Fibroblast of the aortic adventitia (primary cell): Measurements from ENCODE around the gene MAPKAPK5. TPM values are rescaled to one million over a fixed set of nuclear protein-coding genes. Genes with fewer than 3 reads are reported as not detected.
"Not testable (repeated sequence)": the region's sequence is repeated elsewhere in the genome, so short reads cannot be mapped to it uniquely, and the experiment has no call there.

ENCODE experiments used
- DNase-seq: peaks from one replicate; pipeline ENCODE4 v3.0.0-alpha.2; 2010; ENCODE audit warnings: low read depth
- H3K4me3 ChIP-seq: 2 replicates; pipeline ENCODE4 v1.5.1; 2011; ENCODE audit warnings: low read depth, mild to moderate bottlenecking, control low read depth, low read length, moderate library complexity
- CTCF ChIP-seq: IDR thresholded peaks from 2 replicates; pipeline ENCODE4 v1.5.1; 2011; ENCODE audit warnings: mild to moderate bottlenecking, low read length, control low read depth, inconsistent platforms; ENCODE audit not compliant: insufficient read depth
- small RNA-seq: library from RNA; depleted of rRNA; stranded (forward); fragments of <200 nt; gene quantifications from one replicate; pipeline ENCODE3, GENCODE V24; 2012
- total RNA-seq: library from RNA; depleted of rRNA; stranded (reverse); fragments of >200 nt; gene quantifications from 2 replicates; pipeline ENCODE4 v1.2.3, GENCODE V29; 2012; ENCODE audit warnings: low replicate concordance

MAPKAPK5 gene
- total RNA-seq, 1 donor = 34.6 TPM

GRCh38 chr12:111936869-111937268, 94.8 kb downstream of the MAPKAPK5 start:
- no peak for TF ChIP-seq CTCF
- no peak overlapping the region for H3K4me3 ChIP-seq
- DNase-seq = no peak

DNA sequence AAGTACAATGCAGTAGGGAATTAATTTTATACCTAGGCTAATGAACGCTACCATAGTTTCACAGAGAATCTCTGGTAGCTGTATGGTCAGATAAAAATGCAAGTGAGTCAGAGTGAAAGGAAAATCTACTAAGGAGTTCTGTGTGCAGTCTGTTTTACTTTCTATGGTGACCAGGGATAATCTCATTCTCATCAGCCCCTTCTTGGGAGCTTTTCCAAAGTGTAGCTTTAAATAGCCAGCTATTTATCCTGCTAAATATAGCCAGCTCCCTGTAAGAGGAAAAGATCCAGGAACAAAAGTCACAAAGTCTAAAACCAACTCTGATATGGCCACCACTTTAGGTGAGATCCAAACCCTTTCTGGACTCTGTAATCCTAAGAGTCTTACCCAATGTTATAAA, 95.4 kb downstream of the MAPKAPK5 start:
- TF ChIP-seq CTCF = no peak
- H3K4me3 ChIP-seq = no peak overlapping the region
- DNase-seq = peak; percentile 51

DNA sequence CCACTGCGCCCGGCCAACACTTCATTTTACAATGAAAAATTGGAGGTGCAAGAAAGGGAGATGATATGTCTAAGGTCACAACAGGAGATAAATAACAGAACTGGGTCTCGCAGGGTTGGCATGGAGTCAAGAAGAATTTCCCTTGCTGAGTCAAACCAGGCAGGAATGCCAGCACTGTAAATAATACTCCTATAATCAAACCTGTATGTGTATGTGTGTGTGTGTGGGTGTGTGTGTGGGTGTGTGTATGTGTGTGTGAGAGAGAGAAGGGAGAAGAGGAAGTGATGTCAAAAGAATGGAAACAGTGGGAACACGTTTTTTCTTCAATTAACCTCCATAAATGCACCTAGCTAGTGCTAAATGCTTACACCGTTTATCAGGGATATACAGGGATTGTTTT, 100.5 kb downstream of the MAPKAPK5 start:
- DNase-seq = peak; percentile 78

GRCh38 chr12:111943929-111944328, 101.9 kb downstream of the MAPKAPK5 start:
- H3K4me3 ChIP-seq = no peak overlapping the region
- no peak for DNase-seq
- TF ChIP-seq CTCF = no peak

More for the DNA sequence above, 100.5 kb downstream of the MAPKAPK5 start:
- TF ChIP-seq CTCF = no peak
- H3K4me3 ChIP-seq = no peak overlapping the region

DNA sequence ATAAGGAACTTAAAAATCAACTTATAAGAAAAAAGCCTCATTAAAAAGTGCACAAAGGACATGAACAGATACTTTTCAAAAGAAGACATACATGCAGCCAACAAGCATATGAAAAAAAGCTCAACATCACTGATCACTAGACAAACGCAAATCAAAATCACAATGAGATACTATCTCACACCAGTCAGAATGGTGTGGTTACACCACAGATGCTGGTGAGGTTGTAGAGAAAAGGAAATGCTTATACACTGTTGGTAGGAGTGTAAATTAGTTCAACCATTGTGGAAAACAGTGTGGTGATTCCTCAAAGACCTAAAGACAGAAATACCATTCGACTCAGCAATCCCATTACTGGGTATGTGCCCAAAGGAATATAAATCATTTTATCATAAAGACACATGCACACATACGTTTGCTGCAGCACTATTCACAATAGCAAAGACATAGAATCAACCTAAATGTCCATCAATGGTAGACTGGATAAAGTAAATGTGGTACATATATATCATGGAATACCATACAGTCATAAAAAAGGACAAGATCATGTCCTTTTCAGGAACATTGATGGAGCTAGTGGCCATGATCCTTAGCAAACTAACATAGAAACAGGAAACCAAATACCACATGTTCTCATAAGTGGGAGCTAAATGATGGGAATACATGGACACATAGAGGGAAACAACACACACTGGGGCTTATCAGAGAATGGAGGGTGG, 109.1 kb downstream of the MAPKAPK5 start:
- DNase-seq, H3K4me3 ChIP-seq: not testable (repeated sequence)

Small RNA genes lying within 50 kb of the gene (small RNA-seq; reads per million reads assigned to genes)
- not detected for gene MIR6761

Other genes starting within 250 kb of the MAPKAPK5 start
- gene ATXN2, start 242.9 kb upstream of the MAPKAPK5 start, total RNA-seq = 45.7 and 114 TPM in 2 replicates
- 18.3 and 28.5 TPM in 2 replicates for gene BRAP, start 156.3 kb upstream of the MAPKAPK5 start, total RNA-seq
- 15.1 and 19.7 TPM in 2 replicates for gene ACAD10, start 156.2 kb upstream of the MAPKAPK5 start, total RNA-seq
- gene ALDH2, start 75.3 kb upstream of the MAPKAPK5 start, total RNA-seq = 23.1 and 40.9 TPM in 2 replicates
- gene TMEM116, start 170.9 kb downstream of the MAPKAPK5 start, total RNA-seq = 2.3 and 20.4 TPM in 2 replicates
- gene ERP29, start 171.2 kb downstream of the MAPKAPK5 start, total RNA-seq = 56.0 and 77.7 TPM in 2 replicates